Measurements from ENCODE around the gene HOXD9. TPM values are rescaled to one million over a fixed set of nuclear protein-coding genes. Genes with fewer than 3 reads are reported as not detected.

HOXD9 gene
- total and polyA plus RNA-seq, 2 of the 8 experiments (the other 6 are each of a cell fraction or from before 2014, with no cell fraction given) = not detected

GRCh38 chr2:176098366-176099158 lies 24.0 kb upstream of the HOXD9 start (continued):
- TF ChIP-seq ATF2 (IDR thresholded peaks at IDR 0.05; ENCODE audit: low read length) = no peak
